ENCODE data around the gene GRIN1.
A peak's percentile ranks its signal among the peaks of the same experiment; 100 is the strongest.

- TF ChIP-seq ZNF121 (tag by site-specific recombination; IDR thresholded peaks at IDR 0.05) (no peak), YY1 (tag by site-specific recombination; IDR thresholded peaks at IDR 0.05) (peak; percentile 98), CTCF (tag by site-specific recombination; IDR thresholded peaks at IDR 0.05) (peak; percentile 100), REST (tag by site-specific recombination; IDR thresholded peaks at IDR 0.05) (no peak), ZXDB (tag by site-specific recombination; IDR thresholded peaks at IDR 0.05) (peak; percentile 91), ATF2 (tag by site-specific recombination; IDR thresholded peaks at IDR 0.05; ENCODE audit: low read depth) (peak; percentile 90), ZNF112 (tag by site-specific recombination; IDR thresholded peaks at IDR 0.05) (no peak), ZBTB8A (tag by site-specific recombination; IDR thresholded peaks at IDR 0.05) (peak; percentile 91), ZBTB1 (tag by site-specific recombination; IDR thresholded peaks at IDR 0.05) (no peak), ZNF324 (tag by site-specific recombination; IDR thresholded peaks at IDR 0.05) (peak; percentile 90), KLF1 (tag by site-specific recombination; IDR thresholded peaks at IDR 0.05) (peak; percentile 84)
Measured at GRCh38 chr9:137188490-137189296, 49.7 kb downstream of the GRIN1 start, which contains the start of the genes ANAPC2 and SSNA1.

All from HEK293 (cell line).